Astrocyte of the cerebellum (primary cell): ENCODE results near the gene RFX1.

Experiments used
- DNase-seq: peaks from one replicate; pipeline ENCODE4 v3.0.0-alpha.2; 2011; ENCODE audit warnings: low read depth
- H3K4me3 ChIP-seq: 2 replicates; pipeline ENCODE4 v1.5.1; 2011; ENCODE audit warnings: mild to moderate bottlenecking, low read depth, low read length, moderate library complexity
- CTCF ChIP-seq: IDR thresholded peaks from 2 replicates; pipeline ENCODE4 v1.5.1; 2012; ENCODE audit warnings: low read length, low read depth, moderate library complexity, mild to moderate bottlenecking; ENCODE audit errors: missing control alignments
- in situ Hi-C: cut with HindIII; loops from 2 replicates; pipeline ENCODE4 v1.10.0; 2017; ENCODE audit warnings: low sequenced_read_pairs

The RFX1 gene

GRCh38 chr19:13983213-13983889 is 22.8 kb downstream of the RFX1 start:
- H3K4me3 ChIP-seq, result no peak overlapping the region
- TF ChIP-seq CTCF, result no peak
- in situ Hi-C loops, result no loop called here
- DNase-seq, result no peak

- H3K4me3 ChIP-seq, result no peak overlapping the region
- TF ChIP-seq CTCF, result no peak
- DNase-seq, result no peak
- in situ Hi-C loops, result no loop called here
Observed at GRCh38 chr19:13982773-13983172, 23.3 kb downstream of the RFX1 start.

GRCh38 chr19:13981988-13982501 is 24.1 kb downstream of the RFX1 start:
- no peak for TF ChIP-seq CTCF
- DNase-seq, result no peak
- no peak overlapping the region for H3K4me3 ChIP-seq
- in situ Hi-C loops, result no loop called here

GRCh38 chr19:13981467-13981866 is 24.7 kb downstream of the RFX1 start:
- DNase-seq, result no peak
- in situ Hi-C loops, result no loop called here
- no peak overlapping the region for H3K4me3 ChIP-seq
- no peak for TF ChIP-seq CTCF

GRCh38 chr19:13981021-13981420 is 25.1 kb downstream of the RFX1 start:
- in situ Hi-C loops, result no loop called here
- H3K4me3 ChIP-seq, result no peak overlapping the region
- no peak for TF ChIP-seq CTCF
- no peak for DNase-seq

GRCh38 chr19:13980340-13980739 is 25.8 kb downstream of the RFX1 start:
- no peak overlapping the region for H3K4me3 ChIP-seq
- TF ChIP-seq CTCF, result no peak
- in situ Hi-C loops, result no loop called here
- no peak for DNase-seq
